ENCODE data around the gene PARD3. TPM values are rescaled to one million over a fixed set of nuclear protein-coding genes. Genes with fewer than 3 reads are reported as not detected.

The PARD3 gene
- polyA plus RNA-seq, 1 donor from 2014 or later: 12.4 TPM

GRCh38 chr10:34488476-34489130 lies 326.5 kb downstream of the PARD3 start:
- Histone ChIP-seq H4K20me1 (ENCODE audit: insufficient read depth) (no peaks in the 10 kb centered on the region), H3K27me3 (ENCODE audit: insufficient read depth, low read depth, low read length) (no peaks in the 10 kb centered on the region), H3K4me2 (ENCODE audit: low read length) (no peak overlapping the region), H3K27ac (ENCODE audit: low read length) (no peak overlapping the region), H3K4me3 (ENCODE audit: low read length) (no peak overlapping the region), H3K36me3 (ENCODE audit: insufficient read depth, low read length) (no peaks in the 10 kb centered on the region), H3K79me2 (replicated peaks; ENCODE audit: insufficient read depth, low read length) (no peaks in the 10 kb centered on the region), H3K9me2 (ENCODE audit: insufficient read depth, low read length) (no peaks in the 10 kb centered on the region), H3K9ac (ENCODE audit: low read length) (no peak overlapping the region), H3K9me3 (ENCODE audit: low read length) (no peaks in the 10 kb centered on the region), H2AFZ (ENCODE audit: low read depth, low read length) (no peak overlapping the region), H3F3A (ENCODE audit: insufficient read depth, low read length, poor library complexity, severe bottlenecking) (no peaks in the 10 kb centered on the region)
- TF ChIP-seq MXI1 (conservative IDR thresholded peaks at IDR 0.05; ENCODE audit: poor library complexity, severe bottlenecking): no peak
- no peak for TF ChIP-seq POLR2AphosphoS5 (IDR thresholded peaks at IDR 0.05)
- TF ChIP-seq CTCF (IDR thresholded peaks at IDR 0.05; ENCODE audit: poor library complexity, severe bottlenecking): no peak
- no peak for TF ChIP-seq EZH2 (IDR thresholded peaks at IDR 0.05; ENCODE audit: borderline replicate concordance, insufficient read depth, low read length, poor library complexity, severe bottlenecking)
- TF ChIP-seq RAD21 (conservative IDR thresholded peaks at IDR 0.05): no peak
- no peak for TF ChIP-seq SMC3 (conservative IDR thresholded peaks at IDR 0.05; ENCODE audit: poor library complexity)
- no peak for TF ChIP-seq TAF1 (IDR thresholded peaks at IDR 0.05; ENCODE audit: low read depth)
- no peak for TF ChIP-seq EP300 (conservative IDR thresholded peaks at IDR 0.05; ENCODE audit: poor library complexity, severe bottlenecking)
- no peak for TF ChIP-seq REST (IDR thresholded peaks at IDR 0.05; ENCODE audit: borderline replicate concordance)

- H3F3A ChIP-seq (ENCODE audit: insufficient read depth, low read length, poor library complexity, severe bottlenecking): no peaks in the 10 kb centered on the region
- H3K36me3 ChIP-seq (ENCODE audit: insufficient read depth, low read length): no peaks in the 10 kb centered on the region
- H3K9me2 ChIP-seq (ENCODE audit: insufficient read depth, low read length): no peaks in the 10 kb centered on the region
- H3K4me2 ChIP-seq (ENCODE audit: low read length): no peak overlapping the region
- no peak for TF ChIP-seq MXI1 (conservative IDR thresholded peaks at IDR 0.05; ENCODE audit: poor library complexity, severe bottlenecking)
- no peak for TF ChIP-seq REST (IDR thresholded peaks at IDR 0.05; ENCODE audit: borderline replicate concordance)
- no peaks in the 10 kb centered on the region for H3K27me3 ChIP-seq (ENCODE audit: insufficient read depth, low read depth, low read length)
- H3K79me2 ChIP-seq (replicated peaks; ENCODE audit: insufficient read depth, low read length): no peaks in the 10 kb centered on the region
- no peak overlapping the region for H3K4me3 ChIP-seq (ENCODE audit: low read length)
- H4K20me1 ChIP-seq (ENCODE audit: insufficient read depth): no peaks in the 10 kb centered on the region
- H3K27ac ChIP-seq (ENCODE audit: low read length): no peak overlapping the region
- H2AFZ ChIP-seq (ENCODE audit: low read depth, low read length): no peak overlapping the region
- no peaks in the 10 kb centered on the region for H3K9me3 ChIP-seq (ENCODE audit: low read length)
- no peak overlapping the region for H3K9ac ChIP-seq (ENCODE audit: low read length)
Observed at GRCh38 chr10:34486008-34486407, 329.1 kb downstream of the PARD3 start.
